Activated CD8-positive, alpha-beta memory T cell treated with anti-CD3 and anti-CD28 coated beads for 36 hours (primary cell): ENCODE results near the gene DTD1. TPM values are rescaled to one million over a fixed set of nuclear protein-coding genes. Genes with fewer than 3 reads are reported as not detected.
"Not testable (repeated sequence)": the region's sequence is repeated elsewhere in the genome, so short reads cannot be mapped to it uniquely, and the experiment has no call there.

Experiments used
- CTCF ChIA-PET: fragments of 350-600 bp; sonication (Branson Sonifier 250); formaldehyde crosslinking; loops from one replicate; lab custom pipeline; 2021; ENCODE audit warnings: antibody characterized with exemption; lab: Charles Lee
- POLR2A ChIA-PET: fragments of 350-600 bp; sonication (Branson Sonifier 250); formaldehyde crosslinking; loops from one replicate; lab custom pipeline; 2021; ENCODE audit warnings: antibody characterized with exemption; lab: Charles Lee
- total RNA-seq, 2 experiments: library from RNA; stranded (reverse); gene quantifications; one replicate each; pipeline ENCODE4 v1.2.3, GENCODE V29; 2021

DTD1 gene
- total RNA-seq, 2 experiments from 2014 or later = 59.2 to 62.6 TPM

GRCh38 chr20:18767676-18768075 lies 179.8 kb downstream of the DTD1 start:
- CTCF ChIA-PET = no interaction called here
- POLR2A ChIA-PET = no interaction called here

GRCh38 chr20:18773566-18773965 lies 185.7 kb downstream of the DTD1 start:
- POLR2A ChIA-PET = no interaction called here
- CTCF ChIA-PET = no interaction called here

- POLR2A ChIA-PET = no interaction called here
Measured at GRCh38 chr20:18774207-18774606, 186.4 kb downstream of the DTD1 start.

GRCh38 chr20:18775633-18776032 lies 187.8 kb downstream of the DTD1 start:
- ChIA-PET POLR2A (no interaction called here), CTCF (no interaction called here)

More at GRCh38 chr20:18774207-18774606, 186.4 kb downstream of the DTD1 start:
- CTCF ChIA-PET = no interaction called here

GRCh38 chr20:18778690-18779392 lies 191.0 kb downstream of the DTD1 start:
- CTCF ChIA-PET = no interaction called here
- POLR2A ChIA-PET = no interaction called here

GRCh38 chr20:18780385-18781130 lies 192.7 kb downstream of the DTD1 start:
- POLR2A ChIA-PET = no interaction called here
- CTCF ChIA-PET = no interaction called here

- POLR2A ChIA-PET = no interaction called here
- CTCF ChIA-PET = no interaction called here
Measured at GRCh38 chr20:18781509-18781908, 193.7 kb downstream of the DTD1 start.

- ChIA-PET CTCF (no interaction called here), POLR2A (no interaction called here)
Measured at GRCh38 chr20:18783385-18783959, 195.6 kb downstream of the DTD1 start.

- CTCF ChIA-PET = not testable (repeated sequence)
Measured at GRCh38 chr20:18787046-18787445, 199.2 kb downstream of the DTD1 start.

GRCh38 chr20:18788021-18788420 lies 200.2 kb downstream of the DTD1 start:
- ChIA-PET POLR2A (no interaction called here), CTCF (no interaction called here)

More at GRCh38 chr20:18787046-18787445, 199.2 kb downstream of the DTD1 start:
- POLR2A ChIA-PET = not testable (repeated sequence)

- ChIA-PET CTCF (no interaction called here), POLR2A (no interaction called here)
Measured at GRCh38 chr20:18790787-18791186, 202.9 kb downstream of the DTD1 start.

- CTCF ChIA-PET = interaction anchor here (0.6 to 1.1 kb wide), 3 partner anchors 10 to 162 kb away, joined by 3 to 4 read pairs (median 3); no protein-coding TSS in a partner anchor
- POLR2A ChIA-PET = interaction anchor here (1.0 kb wide), 1 partner anchor 205 kb away, joined by 3 read pairs; no protein-coding TSS in a partner anchor
Measured at GRCh38 chr20:18793625-18794427, 206.0 kb downstream of the DTD1 start.

GRCh38 chr20:18794428-18794787 lies 206.6 kb downstream of the DTD1 start:
- CTCF ChIA-PET = interaction anchor here (1.0 to 1.1 kb wide), 2 partner anchors 96 to 162 kb away, joined by 3 read pairs; no protein-coding TSS in a partner anchor
- POLR2A ChIA-PET = interaction anchor here (1.0 kb wide), 1 partner anchor 206 kb away, joined by 3 read pairs; no protein-coding TSS in a partner anchor

- POLR2A ChIA-PET = no interaction called here
- CTCF ChIA-PET = no interaction called here
Measured at GRCh38 chr20:18795366-18795765, 207.5 kb downstream of the DTD1 start.

- ChIA-PET CTCF (no interaction called here), POLR2A (no interaction called here)
Measured at GRCh38 chr20:18796282-18796833, 208.5 kb downstream of the DTD1 start.

- POLR2A ChIA-PET = no interaction called here
- CTCF ChIA-PET = no interaction called here
Measured at GRCh38 chr20:18801516-18801915, 213.7 kb downstream of the DTD1 start.

GRCh38 chr20:18802012-18802634 lies 214.3 kb downstream of the DTD1 start:
- ChIA-PET CTCF (no interaction called here), POLR2A (no interaction called here)

- ChIA-PET POLR2A (no interaction called here), CTCF (no interaction called here)
Measured at GRCh38 chr20:18805881-18806280, 218.0 kb downstream of the DTD1 start.

GRCh38 chr20:18808712-18809111 lies 220.9 kb downstream of the DTD1 start:
- ChIA-PET POLR2A (no interaction called here), CTCF (no interaction called here)
